ENCODE measurements around the gene SLC9B2. TPM values are rescaled to one million over a fixed set of nuclear protein-coding genes. Genes with fewer than 3 reads are reported as not detected.
A peak's percentile ranks its signal among the peaks of the same experiment; 100 is the strongest.

Gene SLC9B2
- total and polyA plus RNA-seq, 4 experiments from 2014 or later = 15.9 to 19.7 (median 16.7) TPM

GRCh38 chr4:103044183-103044582 is 32.4 kb downstream of the SLC9B2 start:
- H3K9me3 ChIP-seq (ENCODE audit: control insufficient read depth in 1 of 2, low read length in 2 of 2) = no peaks in the 10 kb centered on the region
- Mint-ChIP-seq H3K36me3 (peaks cover 43 to 44% of the 10 kb centered on the region in 2 donors), H3K9me3 (no peaks in the 10 kb centered on the region), H3K4me1 (peaks cover 0 to 5% (median 0%) of the 10 kb centered on the region in 4 donors), H3K4me3 (no peak overlapping the region), H3K27me3 (no peaks in the 10 kb centered on the region), H3K27ac (peak overlapping the region in 1 of 7 donors; percentile 36)
- H3K27me3 ChIP-seq (ENCODE audit: insufficient read depth, low read length) = no peaks in the 10 kb centered on the region
- POLR2A ChIA-PET (ENCODE audit: partially characterized antibody) = no interaction called here
- no peak for DNase-seq
- no peak overlapping the region for H3K27ac ChIP-seq (ENCODE audit: low read depth, low read length)
- intact Hi-C loops (cut with micrococcal nuclease) = no loop called here
- H3K4me3 ChIP-seq (ENCODE audit: low read length in 2 of 2) = no peak overlapping the region
- H3K36me3 ChIP-seq (ENCODE audit: insufficient read depth, low read length) = peaks cover 3% of the 10 kb centered on the region
- CTCF ChIA-PET (ENCODE audit: partially characterized antibody) = interaction anchor here (1.3 to 7.0 kb wide), 3 partner anchors 20 to 56 kb away, joined by 3 to 62 read pairs (median 36); partner anchors contain the start of gene BDH2
- H3K4me1 ChIP-seq (ENCODE audit: insufficient read depth, low read length) = no peaks in the 10 kb centered on the region

- Mint-ChIP-seq H3K36me3 (peaks cover 25 to 26% of the 10 kb centered on the region in 2 donors), H3K27ac (peak overlapping the region in 1 of 7 donors; percentile 25), H3K4me3 (no peak overlapping the region), H3K9me3 (peaks cover 0 to 2% (median 0%) of the 10 kb centered on the region in 8 donors), H3K27me3 (no peaks in the 10 kb centered on the region), H3K4me1 (no peaks in the 10 kb centered on the region)
- Histone ChIP-seq H3K36me3 (ENCODE audit: insufficient read depth, low read length) (peaks cover 1% of the 10 kb centered on the region), H3K27me3 (ENCODE audit: insufficient read depth, low read length) (no peaks in the 10 kb centered on the region), H3K4me1 (ENCODE audit: insufficient read depth, low read length) (no peaks in the 10 kb centered on the region), H3K4me3 (ENCODE audit: low read length in 2 of 2) (no peak overlapping the region), H3K9me3 (ENCODE audit: control insufficient read depth in 1 of 2, low read length in 2 of 2) (no peaks in the 10 kb centered on the region), H3K27ac (ENCODE audit: low read depth, low read length) (no peak overlapping the region)
- ChIA-PET CTCF (ENCODE audit: partially characterized antibody) (interaction anchor here (1.2 kb wide), 1 partner anchor 55 kb away, joined by 3 read pairs; no protein-coding TSS in a partner anchor), POLR2A (ENCODE audit: partially characterized antibody) (no interaction called here)
- no peak for DNase-seq
- intact Hi-C loops (cut with micrococcal nuclease) = no loop called here
Measured at GRCh38 chr4:103036169-103036568, 40.4 kb downstream of the SLC9B2 start.

GRCh38 chr4:103032574-103032973 is 44.0 kb downstream of the SLC9B2 start:
- no peak overlapping the region for H3K4me3 ChIP-seq (ENCODE audit: low read length in 2 of 2)
- no peaks in the 10 kb centered on the region for H3K27me3 ChIP-seq (ENCODE audit: insufficient read depth, low read length)
- H3K27ac Mint-ChIP-seq = no peak overlapping the region
- H3K4me3 Mint-ChIP-seq = no peak overlapping the region
- ChIA-PET CTCF (ENCODE audit: partially characterized antibody) (interaction anchor here (0.6 kb wide), 1 partner anchor 166 kb away, joined by 4 read pairs; no protein-coding TSS in a partner anchor), POLR2A (ENCODE audit: partially characterized antibody) (no interaction called here)
- no peaks in the 10 kb centered on the region for H3K27me3 Mint-ChIP-seq
- H3K9me3 ChIP-seq (ENCODE audit: control insufficient read depth in 1 of 2, low read length in 2 of 2) = no peaks in the 10 kb centered on the region
- H3K36me3 ChIP-seq (ENCODE audit: insufficient read depth, low read length) = peaks cover 7% of the 10 kb centered on the region
- peaks cover 0 to 2% (median 0%) of the 10 kb centered on the region in 8 donors for H3K9me3 Mint-ChIP-seq
- no peak for DNase-seq
- intact Hi-C loops (cut with micrococcal nuclease) = no loop called here
- H3K4me1 Mint-ChIP-seq = no peaks in the 10 kb centered on the region
- no peak overlapping the region for H3K27ac ChIP-seq (ENCODE audit: low read depth, low read length)
- peaks cover 38 to 40% of the 10 kb centered on the region in 2 donors for H3K36me3 Mint-ChIP-seq
- H3K4me1 ChIP-seq (ENCODE audit: insufficient read depth, low read length) = no peaks in the 10 kb centered on the region

GRCh38 chr4:103030791-103031190 is 45.8 kb downstream of the SLC9B2 start:
- DNase-seq = no peak
- no peaks in the 10 kb centered on the region for H3K4me1 ChIP-seq (ENCODE audit: insufficient read depth, low read length)
- peaks cover 7% of the 10 kb centered on the region for H3K36me3 ChIP-seq (ENCODE audit: insufficient read depth, low read length)
- Mint-ChIP-seq H3K27ac (peak overlapping the region in 1 of 7 donors; percentile 38), H3K4me3 (no peak overlapping the region), H3K4me1 (no peaks in the 10 kb centered on the region), H3K36me3 (peaks cover 29 to 32% of the 10 kb centered on the region in 2 donors), H3K9me3 (no peaks in the 10 kb centered on the region), H3K27me3 (no peaks in the 10 kb centered on the region)
- intact Hi-C loops (cut with micrococcal nuclease) = no loop called here
- ChIA-PET CTCF (ENCODE audit: partially characterized antibody) (no interaction called here), POLR2A (ENCODE audit: partially characterized antibody) (no interaction called here)
- no peaks in the 10 kb centered on the region for H3K9me3 ChIP-seq (ENCODE audit: control insufficient read depth in 1 of 2, low read length in 2 of 2)
- no peak overlapping the region for H3K4me3 ChIP-seq (ENCODE audit: low read length in 2 of 2)
- no peak overlapping the region for H3K27ac ChIP-seq (ENCODE audit: low read depth, low read length)
- no peaks in the 10 kb centered on the region for H3K27me3 ChIP-seq (ENCODE audit: insufficient read depth, low read length)

GRCh38 chr4:103029300-103029699 is 47.3 kb downstream of the SLC9B2 start:
- Mint-ChIP-seq H3K27ac (no peak overlapping the region), H3K27me3 (no peaks in the 10 kb centered on the region), H3K9me3 (no peaks in the 10 kb centered on the region), H3K4me3 (no peak overlapping the region), H3K4me1 (no peaks in the 10 kb centered on the region), H3K36me3 (peaks cover 27 to 29% of the 10 kb centered on the region in 2 donors)
- peaks cover 7% of the 10 kb centered on the region for H3K36me3 ChIP-seq (ENCODE audit: insufficient read depth, low read length)
- ChIA-PET CTCF (ENCODE audit: partially characterized antibody) (interaction anchor here (0.7 kb wide), 1 partner anchor 63 kb away, joined by 3 read pairs; no protein-coding TSS in a partner anchor), POLR2A (ENCODE audit: partially characterized antibody) (no interaction called here)
- no peaks in the 10 kb centered on the region for H3K27me3 ChIP-seq (ENCODE audit: insufficient read depth, low read length)
- no peak overlapping the region for H3K4me3 ChIP-seq (ENCODE audit: low read length in 2 of 2)
- no peaks in the 10 kb centered on the region for H3K9me3 ChIP-seq (ENCODE audit: control insufficient read depth in 1 of 2, low read length in 2 of 2)
- no peak overlapping the region for H3K27ac ChIP-seq (ENCODE audit: low read depth, low read length)
- intact Hi-C loops (cut with micrococcal nuclease) = no loop called here
- DNase-seq = no peak
- H3K4me1 ChIP-seq (ENCODE audit: insufficient read depth, low read length) = no peaks in the 10 kb centered on the region

- POLR2A ChIA-PET (ENCODE audit: partially characterized antibody) = no interaction called here
- Histone ChIP-seq H3K4me1 (ENCODE audit: insufficient read depth, low read length) (no peaks in the 10 kb centered on the region), H3K9me3 (ENCODE audit: control insufficient read depth in 1 of 2, low read length in 2 of 2) (no peaks in the 10 kb centered on the region), H3K4me3 (ENCODE audit: low read length in 2 of 2) (no peak overlapping the region), H3K27ac (ENCODE audit: low read depth, low read length) (no peak overlapping the region), H3K27me3 (ENCODE audit: insufficient read depth, low read length) (no peaks in the 10 kb centered on the region), H3K36me3 (ENCODE audit: insufficient read depth, low read length) (peaks cover 7% of the 10 kb centered on the region)
- no peaks in the 10 kb centered on the region for H3K4me1 Mint-ChIP-seq
- no peaks in the 10 kb centered on the region for H3K9me3 Mint-ChIP-seq
- peaks cover 21 to 27% of the 10 kb centered on the region in 2 donors for H3K36me3 Mint-ChIP-seq
- CTCF ChIA-PET (ENCODE audit: partially characterized antibody) = no interaction called here
- DNase-seq = no peak
- H3K4me3 Mint-ChIP-seq = no peak overlapping the region
- intact Hi-C loops (cut with micrococcal nuclease) = no loop called here
- no peaks in the 10 kb centered on the region for H3K27me3 Mint-ChIP-seq
- H3K27ac Mint-ChIP-seq = no peak overlapping the region
Measured at GRCh38 chr4:103026868-103027267, 49.7 kb downstream of the SLC9B2 start.

GRCh38 chr4:103024996-103025395 is 51.6 kb downstream of the SLC9B2 start:
- Histone ChIP-seq H3K9me3 (ENCODE audit: control insufficient read depth in 1 of 2, low read length in 2 of 2) (no peaks in the 10 kb centered on the region), H3K27ac (ENCODE audit: low read depth, low read length) (no peak overlapping the region), H3K36me3 (ENCODE audit: insufficient read depth, low read length) (no peaks in the 10 kb centered on the region), H3K4me3 (ENCODE audit: low read length in 2 of 2) (no peak overlapping the region), H3K27me3 (ENCODE audit: insufficient read depth, low read length) (no peaks in the 10 kb centered on the region), H3K4me1 (ENCODE audit: insufficient read depth, low read length) (peaks cover 6% of the 10 kb centered on the region)
- Mint-ChIP-seq H3K36me3 (peaks cover 13 to 15% of the 10 kb centered on the region in 2 donors), H3K27ac (no peak overlapping the region), H3K9me3 (no peaks in the 10 kb centered on the region), H3K4me1 (peaks cover 2 to 6% (median 4%) of the 10 kb centered on the region in 4 donors), H3K4me3 (no peak overlapping the region), H3K27me3 (no peaks in the 10 kb centered on the region)
- POLR2A ChIA-PET (ENCODE audit: partially characterized antibody) = no interaction called here
- CTCF ChIA-PET (ENCODE audit: partially characterized antibody) = interaction anchor here (0.9 to 1.4 kb wide), 2 partner anchors 19 to 74 kb away, joined by 3 read pairs; partner anchors contain the start of gene BDH2
- no peak for DNase-seq
- intact Hi-C loops (cut with micrococcal nuclease) = no loop called here
